ENCODE results near the gene KLK4.

- TF ChIP-seq SP1 (IDR thresholded peaks at IDR 0.05) (no peak), FOXM1 (IDR thresholded peaks at IDR 0.05; ENCODE audit: borderline replicate concordance) (no peak), FOXA1 (IDR thresholded peaks at IDR 0.05) (no peak), BHLHE40 (IDR thresholded peaks at IDR 0.05; ENCODE audit: borderline replicate concordance) (no peak), CTBP1 (IDR thresholded peaks at IDR 0.05; ENCODE audit: borderline replicate concordance) (no peak), L3MBTL2 (conservative IDR thresholded peaks at IDR 0.05) (no peak), ARNT (IDR thresholded peaks at IDR 0.05) (no peak), PKNOX1 (IDR thresholded peaks at IDR 0.05) (no peak)
Measured at GRCh38 chr19:50870417-50871089, 40.6 kb downstream of the KLK4 start.

Data from HEK293T (cell line).